ENCODE measurements around the gene RCN2.

Gene RCN2

DNA sequence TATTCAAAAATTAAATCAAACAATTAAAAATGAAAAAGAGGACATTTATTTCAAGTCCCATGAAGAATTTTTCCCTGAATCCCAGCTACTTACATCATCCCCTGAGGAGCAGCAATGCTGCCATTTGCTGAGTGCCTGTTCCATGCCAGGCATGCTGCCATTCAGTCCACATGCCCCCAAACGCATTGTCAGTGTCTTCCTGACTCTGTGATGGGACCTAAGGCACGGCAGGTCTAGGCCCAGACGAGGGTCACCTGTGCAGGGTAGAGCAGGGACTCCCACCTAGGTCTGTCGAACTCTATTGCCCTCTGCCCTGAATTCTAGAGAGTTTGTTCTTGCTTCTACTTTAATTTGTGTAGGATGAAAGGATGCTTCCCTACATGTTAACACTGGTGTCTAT lies 70.4 kb downstream of the RCN2 start:
- TF ChIP-seq, protein P1, sequence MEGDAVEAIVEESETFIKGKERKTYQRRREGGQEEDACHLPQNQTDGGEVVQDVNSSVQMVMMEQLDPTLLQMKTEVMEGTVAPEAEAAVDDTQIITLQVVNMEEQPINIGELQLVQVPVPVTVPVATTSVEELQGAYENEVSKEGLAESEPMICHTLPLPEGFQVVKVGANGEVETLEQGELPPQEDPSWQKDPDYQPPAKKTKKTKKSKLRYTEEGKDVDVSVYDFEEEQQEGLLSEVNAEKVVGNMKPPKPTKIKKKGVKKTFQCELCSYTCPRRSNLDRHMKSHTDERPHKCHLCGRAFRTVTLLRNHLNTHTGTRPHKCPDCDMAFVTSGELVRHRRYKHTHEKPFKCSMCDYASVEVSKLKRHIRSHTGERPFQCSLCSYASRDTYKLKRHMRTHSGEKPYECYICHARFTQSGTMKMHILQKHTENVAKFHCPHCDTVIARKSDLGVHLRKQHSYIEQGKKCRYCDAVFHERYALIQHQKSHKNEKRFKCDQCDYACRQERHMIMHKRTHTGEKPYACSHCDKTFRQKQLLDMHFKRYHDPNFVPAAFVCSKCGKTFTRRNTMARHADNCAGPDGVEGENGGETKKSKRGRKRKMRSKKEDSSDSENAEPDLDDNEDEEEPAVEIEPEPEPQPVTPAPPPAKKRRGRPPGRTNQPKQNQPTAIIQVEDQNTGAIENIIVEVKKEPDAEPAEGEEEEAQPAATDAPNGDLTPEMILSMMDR (IDR thresholded peaks at IDR 0.05; ENCODE audit: insufficient read depth, low read length, poor library complexity, severe bottlenecking) = no peak
- H3K4me3 ChIP-seq (replicated peaks; ENCODE audit: low read depth, low read length) = no peak overlapping the region
- no peaks in the 10 kb centered on the region for H3K36me3 ChIP-seq (ENCODE audit: control insufficient read depth, insufficient read depth, low read length)
- DNase-seq (ENCODE audit: extremely low read depth, insufficient read length) = no peak
- H3K27me3 ChIP-seq (replicated peaks; ENCODE audit: control insufficient read depth, insufficient read depth, low read length) = no peaks in the 10 kb centered on the region

DNA sequence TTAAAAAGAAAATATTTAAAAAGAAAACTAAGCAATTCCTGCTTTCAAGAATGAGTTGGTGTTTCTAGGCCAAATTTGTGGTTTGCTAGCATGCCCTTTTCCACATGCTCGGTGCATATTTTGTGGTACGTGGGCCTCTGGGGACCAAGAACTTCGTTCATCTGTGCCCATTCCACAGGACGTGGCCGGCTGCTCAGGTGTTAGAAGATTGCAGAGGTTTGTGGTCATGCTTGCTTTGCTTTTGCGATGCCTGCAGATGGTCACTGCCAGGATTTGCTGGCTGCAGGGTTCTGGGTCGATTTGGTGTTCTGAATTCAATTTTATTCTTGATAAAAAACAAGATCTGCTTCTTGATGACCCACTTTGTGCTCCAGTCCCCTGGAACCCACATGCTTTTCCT lies 70.9 kb downstream of the RCN2 start:
- Histone ChIP-seq H3K27me3 (replicated peaks; ENCODE audit: control insufficient read depth, insufficient read depth, low read length) (no peaks in the 10 kb centered on the region), H3K4me3 (replicated peaks; ENCODE audit: low read depth, low read length) (no peak overlapping the region), H3K36me3 (ENCODE audit: control insufficient read depth, insufficient read depth, low read length) (no peaks in the 10 kb centered on the region)
- TF ChIP-seq, protein P1 (IDR thresholded peaks at IDR 0.05; ENCODE audit: insufficient read depth, low read length, poor library complexity, severe bottlenecking) = no peak
- no peak for DNase-seq (ENCODE audit: extremely low read depth, insufficient read length)

DNA sequence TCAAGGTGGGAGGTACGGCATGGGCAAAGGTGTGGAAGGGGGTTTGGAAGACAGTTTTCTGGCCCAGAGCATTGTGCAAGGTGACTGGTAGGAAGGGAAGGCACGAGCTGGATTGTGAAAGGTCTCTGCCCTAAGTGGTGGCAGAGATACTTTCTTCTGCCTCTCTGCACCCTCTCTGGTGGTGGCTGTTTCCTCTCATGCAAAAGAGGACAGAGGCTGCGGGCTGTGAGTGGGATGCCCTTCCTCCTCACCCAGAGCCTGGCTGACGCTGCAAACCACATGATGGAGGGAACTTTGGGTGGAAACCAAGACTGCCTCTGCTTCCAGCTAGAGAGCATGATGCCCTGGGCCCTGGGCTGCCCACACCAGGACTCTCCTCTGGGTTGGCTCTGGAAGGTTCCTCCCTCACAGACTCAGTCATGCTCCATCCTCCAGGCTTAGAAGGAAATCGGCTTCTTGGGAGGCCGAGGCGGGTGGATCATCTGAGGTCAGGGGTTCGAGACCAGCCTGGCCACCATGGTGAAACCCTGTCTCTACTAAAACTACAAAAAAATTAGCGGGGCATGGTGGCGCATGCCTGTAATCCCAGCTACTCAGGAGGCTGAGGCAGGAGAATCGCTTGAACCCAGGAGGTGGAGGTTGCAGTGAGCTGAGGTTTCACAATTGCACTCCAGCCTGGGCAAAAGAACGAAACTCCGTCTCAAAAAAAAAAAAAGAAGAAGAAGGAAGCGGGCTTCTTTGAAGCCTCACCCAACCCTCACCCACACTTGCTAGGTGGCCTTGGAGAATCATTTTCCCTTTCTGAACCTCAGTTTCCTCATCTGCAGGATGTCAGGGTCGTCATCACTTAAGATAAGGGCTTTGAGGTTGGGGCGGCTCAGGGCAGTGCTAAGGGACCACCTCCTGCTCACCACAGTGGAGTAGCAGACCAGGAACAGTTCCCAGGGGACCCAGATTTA lies 71.7 kb downstream of the RCN2 start:
- TF ChIP-seq, protein P1 (IDR thresholded peaks at IDR 0.05; ENCODE audit: insufficient read depth, low read length, poor library complexity, severe bottlenecking) = no peak
- Histone ChIP-seq H3K36me3 (ENCODE audit: control insufficient read depth, insufficient read depth, low read length) (no peaks in the 10 kb centered on the region), H3K4me3 (replicated peaks; ENCODE audit: low read depth, low read length) (no peak overlapping the region), H3K27me3 (replicated peaks; ENCODE audit: control insufficient read depth, insufficient read depth, low read length) (no peaks in the 10 kb centered on the region)
- DNase-seq (ENCODE audit: extremely low read depth, insufficient read length) = peak; percentile 58
